Sciatic nerve (tissue), 2 donors: ENCODE measurements around the gene FLT1. TPM values are rescaled to one million over a fixed set of nuclear protein-coding genes. Genes with fewer than 3 reads are reported as not detected.

Experiments used
- ATAC-seq: fragments of 200-7000 bp; cut with Tn5 transposase; one replicate; pipeline ENCODE4 v1.9.1; 2020; ENCODE audit warnings: mild to moderate bottlenecking, moderate library complexity
- DNase-seq: peaks from one replicate; pipeline ENCODE4 v3.0.0-alpha.2; 2020; ENCODE audit warnings: low spot score
- intact Hi-C: fragments of 100-400 bp; cut with DNase I; formaldehyde crosslinking; loops from one replicate; pipeline ENCODE4 v1.14.2; 2022
- total RNA-seq: library from RNA; stranded (reverse); fragmentation: NEBNext Ultra II Directional; extraction: Animal tissue kit (Norgen Biotek cat#: 25700); gene quantifications from one replicate; pipeline ENCODE4 v1.2.1, GENCODE V29; 2021
- donor health status: DM: no; HTN: no; CAD: no.
- donor health status: DM: no; HTN: no; CAD: no.

The FLT1 gene
- total RNA-seq, 1 donor from 2014 or later, result 84.8 TPM

GRCh38 chr13:28411831-28412353 is 83.0 kb downstream of the FLT1 start:
- no peak for DNase-seq
- ATAC-seq, result no peak
- intact Hi-C loops, result no loop called here

GRCh38 chr13:28410096-28410495 is 84.8 kb downstream of the FLT1 start:
- DNase-seq (no peak), ATAC-seq (no peak)
- intact Hi-C loops, result no loop called here

- ATAC-seq (no peak), DNase-seq (no peak)
- intact Hi-C loops, result no loop called here
Measured at GRCh38 chr13:28409648-28410047, 85.3 kb downstream of the FLT1 start.

GRCh38 chr13:28408863-28409262 is 86.1 kb downstream of the FLT1 start:
- DNase-seq (no peak), ATAC-seq (no peak)
- intact Hi-C loops, result no loop called here

- intact Hi-C loops, result no loop called here
- DNase-seq (no peak), ATAC-seq (peak; percentile 68)
Measured at GRCh38 chr13:28408235-28408848, 86.6 kb downstream of the FLT1 start.

GRCh38 chr13:28406733-28407266 is 88.1 kb downstream of the FLT1 start:
- DNase-seq (no peak), ATAC-seq (no peak)
- intact Hi-C loops, result no loop called here

GRCh38 chr13:28402057-28402381 is 92.9 kb downstream of the FLT1 start:
- DNase-seq, result no peak
- no peak for ATAC-seq
- intact Hi-C loops, result no loop called here

- ATAC-seq, result no peak
Measured at GRCh38 chr13:28401303-28402056, 93.4 kb downstream of the FLT1 start.

GRCh38 chr13:28396053-28396452 is 98.9 kb downstream of the FLT1 start:
- intact Hi-C loops, result no loop called here
- DNase-seq (no peak), ATAC-seq (no peak)

More at GRCh38 chr13:28401303-28402056, 93.4 kb downstream of the FLT1 start:
- intact Hi-C loops, result no loop called here
- DNase-seq, result no peak

GRCh38 chr13:28394422-28394821 is 100.5 kb downstream of the FLT1 start:
- no peak for DNase-seq
- peak; percentile 69 for ATAC-seq
- intact Hi-C loops, result no loop called here

- ATAC-seq, result no peak
- intact Hi-C loops, result no loop called here
Measured at GRCh38 chr13:28392896-28393505, 101.9 kb downstream of the FLT1 start.

GRCh38 chr13:28392428-28392827 is 102.5 kb downstream of the FLT1 start:
- ATAC-seq, result no peak
- intact Hi-C loops, result no loop called here
- no peak for DNase-seq

More at GRCh38 chr13:28392896-28393505, 101.9 kb downstream of the FLT1 start:
- no peak for DNase-seq

- intact Hi-C loops, result no loop called here
- ATAC-seq (no peak), DNase-seq (no peak)
Measured at GRCh38 chr13:28387740-28388501, 107.0 kb downstream of the FLT1 start.

GRCh38 chr13:28385362-28385761 is 109.6 kb downstream of the FLT1 start:
- intact Hi-C loops, result no loop called here
- no peak for DNase-seq
- no peak for ATAC-seq

- DNase-seq (no peak), ATAC-seq (no peak)
- intact Hi-C loops, result no loop called here
Measured at GRCh38 chr13:28384789-28385188, 110.1 kb downstream of the FLT1 start.

- no peak for DNase-seq
- no peak for ATAC-seq
- intact Hi-C loops, result no loop called here
Measured at GRCh38 chr13:28380319-28380718, 114.6 kb downstream of the FLT1 start.

GRCh38 chr13:28379371-28380083 is 115.4 kb downstream of the FLT1 start:
- ATAC-seq (no peak), DNase-seq (no peak)
- intact Hi-C loops, result no loop called here

GRCh38 chr13:28376604-28377003 is 118.3 kb downstream of the FLT1 start:
- ATAC-seq (no peak), DNase-seq (no peak)
- intact Hi-C loops, result no loop called here
